Hematopoietic multipotent progenitor cell treated with erythropoietin and hydrocortisone succinate and interleukin-3 and kit ligand, for 6 days (in vitro differentiated cells): Measurements from ENCODE around the gene ALDH3B2.

Source experiments
- DNase-seq: peaks from one replicate; pipeline ENCODE4 v3.0.0-alpha.2; 2015

ALDH3B2 gene

GRCh38 chr11:67612751-67613150 is 61.7 kb downstream of the ALDH3B2 start:
- DNase-seq = no peak
